Stimulated activated CD8-positive, alpha-beta memory T cell treated with anti-CD3 and anti-CD28 coated beads, Interleukin-2, amount 100 ng/mL, for 1 hour (primary cell): ENCODE measurements around the gene DNASE1L1.
A peak's percentile ranks its signal among the peaks of the same experiment; 100 is the strongest.

Experiments
- DNase-seq, 2 donors: peaks; one replicate each; pipeline ENCODE4 v3.0.0-alpha.2; 2020; ENCODE audit warnings: low read depth in 2 of 2

The DNASE1L1 gene, protein sequence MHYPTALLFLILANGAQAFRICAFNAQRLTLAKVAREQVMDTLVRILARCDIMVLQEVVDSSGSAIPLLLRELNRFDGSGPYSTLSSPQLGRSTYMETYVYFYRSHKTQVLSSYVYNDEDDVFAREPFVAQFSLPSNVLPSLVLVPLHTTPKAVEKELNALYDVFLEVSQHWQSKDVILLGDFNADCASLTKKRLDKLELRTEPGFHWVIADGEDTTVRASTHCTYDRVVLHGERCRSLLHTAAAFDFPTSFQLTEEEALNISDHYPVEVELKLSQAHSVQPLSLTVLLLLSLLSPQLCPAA

DNA sequence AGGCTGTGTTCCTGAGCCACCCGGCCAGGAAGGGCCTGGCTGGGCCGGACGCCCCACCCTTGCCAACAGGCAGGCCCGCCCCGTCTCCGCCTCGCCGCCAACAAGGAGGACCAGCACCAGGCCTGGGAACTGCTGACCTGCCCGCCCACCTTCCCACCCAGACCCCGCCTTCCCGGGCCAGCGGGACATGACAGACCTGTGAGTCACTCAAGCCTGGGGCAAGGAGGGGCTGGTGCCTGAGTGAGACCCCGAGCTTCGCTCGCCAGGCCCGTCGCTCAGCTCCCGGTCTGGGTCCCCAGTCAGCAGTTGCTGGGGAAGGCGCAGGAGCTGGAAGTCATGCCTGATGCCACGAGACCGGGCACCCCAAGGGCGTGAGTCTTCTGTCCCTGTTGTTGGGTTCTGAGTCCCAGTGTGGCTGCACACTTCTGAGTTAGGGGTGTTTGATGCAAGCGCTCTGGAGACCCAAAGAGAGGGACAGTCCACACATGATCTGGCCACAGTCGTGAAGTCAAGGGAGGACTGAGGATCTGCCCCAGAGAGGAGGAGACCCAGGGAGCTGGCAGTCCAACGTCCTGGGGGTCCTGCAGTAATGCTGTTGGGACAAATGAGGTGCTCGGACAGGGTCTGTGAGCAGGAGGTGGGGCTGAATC is at the start of gene DNASE1L1:
TSS of gene DNASE1L1 (minus strand) at position 33 of the 650 bp plus-strand sequence. CDS start 3,686 bp downstream, outside the sequence.
- DNase-seq: no peak

DNA sequence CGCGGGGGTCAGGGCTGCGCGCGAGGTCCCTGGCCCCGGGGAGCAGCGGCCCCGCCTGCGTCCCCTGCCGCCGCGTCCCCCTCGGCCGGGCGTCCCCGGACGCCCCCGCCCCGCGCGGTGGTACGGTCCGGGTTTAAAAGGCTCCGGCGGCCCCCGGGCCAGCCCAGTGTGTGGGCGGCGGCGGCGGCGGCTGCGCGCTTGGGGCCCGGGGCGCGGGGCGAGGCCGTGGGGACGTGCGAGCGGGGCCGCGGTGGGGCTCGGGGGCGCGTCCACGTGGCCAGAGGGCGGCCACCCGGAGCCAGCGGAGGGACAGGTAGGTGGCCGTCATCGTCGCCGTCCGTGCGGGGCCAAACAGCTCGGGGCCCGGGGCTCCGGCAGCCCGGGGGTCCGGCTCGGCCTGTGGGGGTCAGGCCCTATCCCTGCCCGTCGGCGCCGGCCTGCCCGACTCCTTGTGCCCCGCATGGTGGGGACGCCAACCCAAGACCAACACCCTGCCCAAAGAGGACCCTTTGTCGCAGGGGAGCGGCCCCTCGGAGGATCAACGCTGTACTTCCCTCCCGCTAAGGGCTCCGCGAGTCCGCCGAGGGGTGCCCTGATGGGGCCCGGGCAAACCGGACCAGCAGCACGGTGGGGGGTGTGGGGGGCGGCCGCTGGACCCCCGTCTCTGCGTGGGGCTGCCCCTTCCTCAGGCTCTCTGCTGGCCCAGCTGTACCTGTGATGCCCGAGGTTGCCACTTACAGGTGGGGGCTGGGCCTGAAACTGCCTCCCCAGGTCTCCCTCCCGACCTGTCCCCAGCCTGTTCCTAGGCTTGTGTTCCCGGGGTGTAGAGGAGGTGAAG is 49.3 kb upstream of the DNASE1L1 start, which contains the start of gene PLXNA3:
TSS of gene PLXNA3 (plus strand) at position 166 of the 838 bp plus-strand sequence. CDS start 1,903 bp downstream, outside the sequence.
- DNase-seq: peak; percentile 40 to 49

DNA sequence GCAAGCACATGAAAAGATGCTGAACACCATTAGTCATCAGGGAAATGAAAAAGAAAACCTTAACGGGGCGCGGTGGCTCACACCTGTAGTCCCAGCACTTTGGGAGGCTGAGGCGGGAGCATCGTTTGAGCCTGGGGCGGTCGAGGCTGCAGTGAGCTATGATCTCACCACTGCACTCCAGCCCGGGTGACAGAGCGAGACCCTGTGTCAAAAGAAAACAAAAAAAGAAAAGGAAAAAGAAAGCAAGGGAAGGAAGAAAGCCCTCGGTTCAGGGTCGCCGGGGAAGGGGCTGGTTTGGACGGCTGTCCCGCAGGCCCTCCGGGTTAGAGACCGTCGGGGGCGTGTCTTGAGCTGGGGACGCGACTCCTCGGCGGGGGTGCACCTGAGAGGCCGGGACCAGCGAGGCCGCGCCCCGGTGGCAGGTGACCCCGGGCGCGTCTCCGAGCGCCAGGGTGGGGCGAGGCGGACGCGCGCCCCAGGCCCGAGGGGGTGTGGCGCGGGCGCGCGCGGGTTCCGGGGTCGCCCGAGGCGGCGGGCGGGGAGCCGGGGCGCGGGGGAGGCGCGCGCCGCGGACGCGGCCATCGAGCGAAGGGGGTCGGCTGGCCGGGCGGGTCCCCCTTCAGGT is 48.5 kb upstream of the DNASE1L1 start:
- DNase-seq: peak; percentile 13 to 35

DNA sequence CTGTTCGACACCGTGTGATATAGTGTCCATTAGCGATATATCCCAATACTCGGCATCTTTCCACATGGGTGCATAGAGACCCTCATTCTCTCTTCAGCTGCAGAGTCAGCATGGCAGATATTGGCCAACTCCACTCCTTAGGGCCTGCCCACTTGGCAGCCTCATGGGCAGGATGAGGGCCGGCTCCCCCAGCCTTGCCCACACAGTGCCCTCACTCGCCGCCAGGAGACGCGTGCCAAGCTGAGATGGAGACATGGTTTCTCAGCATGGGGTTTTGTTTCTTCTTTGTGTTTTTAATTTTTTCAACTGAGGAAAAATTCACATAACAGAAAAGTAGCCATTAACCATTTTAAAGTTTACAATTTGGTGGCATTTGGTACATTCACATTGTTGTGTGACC is 43.8 kb upstream of the DNASE1L1 start:
- no peak for DNase-seq

DNA sequence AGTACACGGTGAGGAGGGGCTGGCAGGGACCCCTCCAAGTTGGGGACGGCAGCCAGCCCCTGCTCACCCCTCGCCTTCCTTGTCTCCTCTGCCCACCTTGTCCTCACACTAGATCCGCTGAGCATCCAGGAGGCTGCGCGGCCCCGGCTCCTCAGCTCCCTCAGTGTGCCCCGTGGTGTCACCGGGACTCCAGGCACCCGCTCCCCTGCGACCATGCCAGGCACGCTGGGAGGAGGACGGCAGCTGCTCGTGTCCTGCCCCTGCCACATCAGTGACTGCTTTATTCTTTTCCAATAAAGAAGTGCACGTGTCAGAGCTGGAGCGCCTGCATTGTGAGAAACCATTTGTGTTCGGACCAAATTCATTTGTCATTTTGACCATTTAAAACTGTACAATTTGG is 41.3 kb upstream of the DNASE1L1 start:
- no peak for DNase-seq

DNA sequence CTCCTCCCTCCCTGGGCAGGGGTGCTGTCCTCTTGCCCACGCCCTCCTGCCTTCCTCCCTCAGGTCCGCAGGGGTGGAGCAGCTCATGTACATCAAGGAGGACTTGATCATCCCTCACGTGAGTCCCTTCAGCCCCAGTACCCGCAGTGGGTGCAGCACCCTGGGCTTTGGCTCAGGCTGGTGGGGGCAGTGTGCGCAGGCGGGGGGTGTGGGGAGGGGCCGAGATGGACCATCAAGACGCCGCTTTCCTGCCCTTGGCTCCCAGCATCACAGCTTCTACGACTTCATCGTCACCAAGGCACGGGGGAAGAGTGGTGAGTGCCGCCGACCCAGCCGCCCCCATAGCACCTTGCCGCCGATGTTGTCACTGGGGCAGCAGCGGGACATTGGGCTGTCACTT is 40.6 kb upstream of the DNASE1L1 start:
- no peak for DNase-seq

DNA sequence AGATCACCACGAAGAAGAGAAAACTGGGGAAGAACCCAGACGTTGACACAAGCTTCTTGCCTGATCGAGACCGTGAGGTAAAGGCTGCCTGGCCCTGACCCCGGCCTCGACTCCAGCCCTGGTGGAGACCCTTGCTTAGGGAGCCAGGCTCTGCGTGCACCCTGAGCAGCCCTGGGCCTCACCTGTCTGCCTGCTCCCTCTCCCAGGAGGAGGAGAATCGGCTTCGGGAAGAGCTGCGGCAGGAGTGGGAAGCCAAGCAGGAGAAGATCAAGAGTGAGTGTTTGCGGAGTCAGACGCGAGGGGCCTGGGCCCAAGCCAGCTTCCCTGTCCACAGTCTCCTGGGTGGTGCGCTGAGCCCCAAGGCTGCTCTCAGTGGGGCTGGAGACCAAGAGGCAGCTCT is 39.4 kb upstream of the DNASE1L1 start:
- DNase-seq: no peak

DNA sequence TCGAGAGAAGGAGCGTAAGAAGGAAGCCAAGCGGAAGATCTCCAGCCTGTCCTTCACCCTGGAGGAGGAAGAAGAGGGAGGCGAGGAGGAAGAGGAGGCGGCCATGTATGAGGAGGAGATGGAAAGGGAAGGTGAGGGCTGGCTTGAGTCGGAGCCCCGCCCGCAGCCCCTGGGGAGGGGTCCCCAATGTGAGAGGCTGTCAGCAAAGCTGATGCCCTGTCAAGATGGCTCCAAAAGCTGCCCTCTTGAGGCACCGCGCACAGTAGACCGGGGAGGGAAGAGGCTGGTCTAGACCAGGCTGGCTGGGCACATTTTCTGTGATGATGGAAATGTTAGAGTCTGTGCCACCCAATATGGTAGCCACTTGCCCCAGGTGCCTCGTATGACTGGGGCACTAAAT is 37.4 kb upstream of the DNASE1L1 start:
- DNase-seq: no peak

DNA sequence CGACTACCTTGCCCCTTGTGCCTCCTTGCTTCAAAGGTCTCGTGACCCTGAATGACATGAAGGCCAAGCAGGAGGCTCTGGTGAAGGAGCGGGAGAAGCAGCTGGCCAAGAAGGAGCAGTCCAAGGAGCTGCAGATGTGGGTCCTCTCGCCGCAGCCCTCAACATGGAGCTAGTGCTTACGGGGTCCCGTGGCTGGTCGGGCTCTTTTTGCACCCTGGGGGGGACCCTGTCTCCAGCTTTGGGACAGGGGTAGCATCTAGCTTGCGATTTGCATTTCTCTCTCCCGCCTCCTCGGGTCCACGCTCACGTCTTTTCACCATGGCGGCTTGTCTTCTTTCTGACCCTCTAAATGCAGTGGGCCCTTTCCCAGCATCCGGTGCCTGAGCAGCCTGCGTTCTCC is 36.7 kb upstream of the DNASE1L1 start:
- DNase-seq: no peak

DNA sequence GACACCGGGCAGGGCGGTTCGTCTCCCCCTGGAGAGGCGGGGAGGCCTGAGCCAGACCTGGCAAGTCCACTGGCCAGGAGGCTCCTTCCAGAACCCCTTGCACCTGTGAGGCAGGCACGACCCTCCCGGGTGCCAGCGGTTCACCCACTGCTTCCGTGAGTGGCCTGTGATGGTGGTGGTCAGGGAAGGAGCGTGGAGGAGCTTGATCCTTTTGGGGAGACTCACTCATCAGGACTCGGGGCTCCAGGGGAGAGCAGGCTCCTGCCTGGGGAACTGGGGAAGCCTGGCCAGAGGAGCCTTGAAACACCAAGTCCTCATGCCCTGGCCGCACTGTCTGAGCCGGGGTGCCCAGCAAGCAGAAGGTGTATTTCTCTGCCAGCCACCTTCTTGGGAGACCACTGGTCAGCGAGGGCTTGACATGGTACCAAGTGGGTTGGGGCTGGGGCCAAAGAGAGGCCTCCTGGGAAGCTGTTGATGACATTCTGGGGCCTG is 35.7 kb upstream of the DNASE1L1 start:
- no peak for DNase-seq

DNA sequence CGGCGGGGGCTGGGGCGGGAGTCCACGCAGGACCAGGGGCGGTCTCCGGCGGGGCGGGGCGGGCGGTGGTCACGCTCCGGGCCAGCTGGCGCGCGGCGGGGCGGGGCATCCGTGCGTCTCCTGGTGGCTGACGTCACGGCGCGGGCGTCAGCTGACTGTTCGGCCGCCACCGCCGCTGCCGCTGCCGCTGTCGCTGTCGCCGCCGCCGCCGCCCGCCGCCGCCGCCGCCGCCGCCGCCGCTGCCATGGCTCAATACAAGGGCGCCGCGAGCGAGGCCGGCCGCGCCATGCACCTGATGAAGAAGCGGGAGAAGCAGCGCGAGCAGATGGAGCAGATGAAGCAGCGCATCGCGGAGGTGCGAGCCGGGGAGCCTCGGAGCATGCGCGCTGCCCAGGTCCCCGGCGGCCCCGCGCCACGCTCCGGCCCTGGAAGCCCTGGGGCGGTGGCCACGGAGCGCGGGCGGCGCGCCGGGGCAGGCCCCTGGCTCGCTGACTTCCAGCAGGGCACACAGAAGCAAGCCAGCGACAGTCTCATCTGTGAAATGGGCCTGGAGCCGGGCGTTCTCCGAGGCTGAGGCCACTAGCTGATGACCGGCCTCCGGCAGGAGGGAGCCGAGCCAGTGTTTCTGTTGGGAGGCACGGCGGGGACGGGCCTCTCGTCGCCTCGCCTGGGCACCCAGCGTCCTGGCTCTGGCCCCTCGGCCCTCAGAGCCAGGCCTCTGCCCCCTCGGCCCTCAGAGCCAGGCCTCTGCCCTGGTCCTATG is 35.1 kb upstream of the DNASE1L1 start, which contains the start of gene FAM50A:
TSS of gene FAM50A (plus strand) at position 150 of the 763 bp plus-strand sequence. CDS start at position 245, 95 bp downstream.
- DNase-seq: peak; percentile 38 to 46

DNA sequence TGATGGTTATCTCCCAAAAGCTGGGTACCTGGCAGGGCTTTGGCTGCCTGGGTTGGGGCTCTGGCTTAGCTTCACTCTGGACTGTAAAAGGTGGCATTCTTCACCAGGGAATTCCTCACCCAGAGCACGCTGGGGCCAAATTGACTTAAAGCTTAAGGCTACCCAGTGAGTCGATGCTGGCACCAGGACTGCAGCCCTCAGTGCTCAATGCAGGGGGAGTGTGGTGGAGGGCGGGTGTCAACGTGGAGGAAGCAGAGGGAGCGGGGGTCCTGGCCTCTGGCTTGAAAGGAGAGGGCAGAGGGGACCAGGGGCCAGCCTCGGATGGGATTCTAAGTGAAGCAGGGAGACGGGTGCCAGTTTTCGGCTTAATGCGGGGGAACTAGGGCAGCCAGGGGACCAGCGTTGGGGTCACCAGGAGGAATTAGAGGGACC is 34.4 kb upstream of the DNASE1L1 start:
- DNase-seq: no peak

DNA sequence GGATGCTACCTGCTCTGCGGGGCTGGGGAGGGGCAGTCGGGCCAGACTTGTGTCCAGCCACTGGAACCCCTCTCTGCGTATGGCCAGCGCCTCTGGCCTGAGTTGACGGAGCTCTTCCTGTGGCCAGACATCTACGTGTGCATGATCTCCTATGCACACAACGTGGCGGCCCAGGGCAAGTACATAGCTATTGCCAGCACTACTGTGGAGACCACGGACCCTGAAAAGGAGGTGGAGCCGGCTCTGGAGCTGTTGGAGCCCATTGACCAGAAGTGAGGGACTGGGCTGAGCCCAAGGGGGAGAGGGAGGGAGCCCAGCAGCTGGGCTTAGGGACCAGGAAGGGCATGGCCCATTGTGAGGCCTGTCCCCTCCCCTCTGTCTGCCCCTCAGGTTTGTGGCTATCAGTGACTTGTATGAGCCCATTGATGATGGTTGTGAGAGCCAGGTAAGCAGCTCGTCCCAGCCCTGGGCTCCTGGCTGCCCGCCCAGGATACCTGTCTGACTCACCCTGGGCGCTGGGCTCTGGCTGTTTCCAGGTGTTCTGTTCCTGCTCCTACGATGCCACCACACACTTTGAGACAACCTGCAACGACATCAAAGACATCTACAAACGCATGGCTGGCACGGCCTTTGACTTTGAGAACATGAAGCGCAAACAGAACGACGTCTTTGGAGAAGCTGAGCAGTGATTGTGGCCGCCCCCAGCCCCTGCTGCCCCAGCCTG is 33.1 kb upstream of the DNASE1L1 start:
- DNase-seq: no peak

DNA sequence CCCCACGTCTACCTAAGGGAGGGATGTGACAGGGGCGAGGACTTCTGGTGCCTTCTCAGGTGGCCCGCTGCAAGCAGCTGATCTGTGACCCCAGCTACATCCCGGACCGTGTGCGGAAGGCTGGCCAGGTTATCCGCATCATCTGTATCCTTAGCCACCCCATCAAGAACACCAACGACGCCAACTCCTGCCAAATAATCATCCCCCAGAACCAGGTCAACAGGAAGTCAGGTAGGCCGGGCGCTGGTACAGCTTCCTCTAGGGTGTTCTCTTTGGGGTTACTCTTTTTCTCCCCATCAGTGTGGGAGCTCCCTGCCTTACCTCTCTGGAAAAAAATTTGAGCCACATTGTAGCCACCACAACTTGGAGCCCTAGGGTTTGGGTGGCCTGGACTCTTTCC is 32.5 kb upstream of the DNASE1L1 start:
- no peak for DNase-seq

DNA sequence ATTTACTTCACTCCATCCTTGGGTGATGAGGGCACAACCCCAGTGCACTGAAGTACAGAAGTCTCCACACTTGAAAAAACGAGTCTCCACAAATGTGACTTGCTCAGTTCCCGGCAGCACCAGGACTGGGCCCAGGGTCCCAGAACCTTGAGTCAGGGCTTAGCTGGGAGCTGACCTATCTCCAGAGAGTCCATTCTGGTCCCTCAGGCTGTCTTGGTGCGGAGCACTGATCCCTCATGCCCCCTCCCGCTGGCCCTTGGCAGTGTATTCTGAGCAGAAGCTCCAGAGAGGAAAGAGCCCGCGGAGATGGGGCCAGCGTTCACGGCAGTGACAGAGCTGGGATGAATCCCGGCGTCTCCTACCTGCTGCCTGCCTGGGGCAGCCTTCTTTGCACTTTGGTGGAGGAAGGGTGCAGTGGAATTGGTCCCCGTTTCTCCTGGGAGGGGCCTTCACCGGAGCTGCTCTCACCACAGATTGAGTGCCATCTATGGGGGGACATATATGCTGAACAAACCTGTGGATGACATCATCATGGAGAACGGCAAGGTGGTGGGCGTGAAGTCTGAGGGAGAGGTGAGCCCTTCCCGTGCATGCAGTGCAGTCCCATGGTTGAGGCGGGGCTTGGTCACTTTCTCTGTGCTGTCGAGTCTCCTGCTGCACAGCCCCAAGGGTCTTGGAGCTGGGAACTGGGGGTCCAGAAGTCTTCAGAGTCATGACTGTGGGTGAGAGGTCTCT is 31.7 kb upstream of the DNASE1L1 start:
- DNase-seq: no peak

DNA sequence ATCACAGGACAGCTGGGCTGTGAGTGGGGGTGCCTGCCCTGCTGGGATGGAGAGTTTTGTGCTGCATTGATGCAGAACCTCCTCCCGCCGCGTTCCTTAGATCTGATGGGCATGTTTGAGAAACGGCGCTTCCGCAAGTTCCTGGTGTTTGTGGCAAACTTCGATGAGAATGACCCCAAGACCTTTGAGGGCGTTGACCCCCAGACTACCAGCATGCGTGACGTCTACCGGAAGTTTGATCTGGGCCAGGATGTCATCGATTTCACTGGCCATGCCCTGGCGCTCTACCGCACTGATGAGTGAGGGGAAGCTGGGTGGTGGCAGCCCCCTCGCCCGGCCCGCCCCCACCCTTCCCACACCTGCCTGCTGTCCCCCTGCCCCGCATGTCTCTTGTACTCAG is 30.8 kb upstream of the DNASE1L1 start:
- no peak for DNase-seq

DNA sequence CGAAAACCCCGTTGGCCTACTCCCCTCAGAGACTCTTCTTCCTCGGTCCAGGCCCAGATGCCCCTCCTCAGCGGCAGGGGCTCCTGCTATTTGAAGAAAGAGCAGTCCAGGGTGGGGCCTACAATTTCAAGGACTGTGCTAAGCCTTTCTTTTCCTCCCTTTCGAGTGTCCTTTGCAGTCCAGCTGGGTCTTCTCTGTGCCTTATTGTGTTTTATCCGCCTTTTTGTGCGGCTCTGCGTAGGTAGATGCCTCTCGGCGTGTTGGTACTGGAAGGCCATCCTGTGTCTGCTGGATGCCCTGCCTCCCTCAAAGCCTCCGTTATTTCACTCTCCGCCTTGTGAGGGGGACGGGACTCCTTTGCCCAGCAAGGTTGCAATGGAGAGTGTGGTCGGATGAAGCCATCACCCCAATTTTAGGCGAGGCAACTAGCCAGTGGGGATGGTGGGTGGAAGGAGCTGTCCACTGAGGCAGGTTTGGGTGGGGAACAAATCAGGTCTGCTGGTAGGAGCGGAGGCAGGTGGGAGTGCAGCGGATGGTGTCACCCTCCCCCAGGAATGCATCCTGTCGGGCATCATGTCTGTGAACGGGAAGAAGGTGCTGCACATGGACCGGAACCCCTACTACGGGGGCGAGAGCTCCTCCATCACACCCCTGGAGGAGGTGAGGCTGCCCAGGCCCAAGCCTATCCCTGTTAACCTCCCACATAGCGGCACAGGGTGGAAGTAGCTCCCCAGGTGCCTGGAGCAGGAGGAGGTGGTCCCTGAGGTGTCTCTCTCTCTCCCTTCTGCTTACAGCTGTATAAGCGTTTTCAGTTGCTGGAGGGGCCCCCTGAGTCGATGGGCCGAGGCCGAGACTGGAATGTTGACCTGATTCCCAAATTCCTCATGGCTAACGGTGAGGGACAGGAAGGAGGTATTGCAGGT is 29.2 kb upstream of the DNASE1L1 start:
- no peak for DNase-seq

DNA sequence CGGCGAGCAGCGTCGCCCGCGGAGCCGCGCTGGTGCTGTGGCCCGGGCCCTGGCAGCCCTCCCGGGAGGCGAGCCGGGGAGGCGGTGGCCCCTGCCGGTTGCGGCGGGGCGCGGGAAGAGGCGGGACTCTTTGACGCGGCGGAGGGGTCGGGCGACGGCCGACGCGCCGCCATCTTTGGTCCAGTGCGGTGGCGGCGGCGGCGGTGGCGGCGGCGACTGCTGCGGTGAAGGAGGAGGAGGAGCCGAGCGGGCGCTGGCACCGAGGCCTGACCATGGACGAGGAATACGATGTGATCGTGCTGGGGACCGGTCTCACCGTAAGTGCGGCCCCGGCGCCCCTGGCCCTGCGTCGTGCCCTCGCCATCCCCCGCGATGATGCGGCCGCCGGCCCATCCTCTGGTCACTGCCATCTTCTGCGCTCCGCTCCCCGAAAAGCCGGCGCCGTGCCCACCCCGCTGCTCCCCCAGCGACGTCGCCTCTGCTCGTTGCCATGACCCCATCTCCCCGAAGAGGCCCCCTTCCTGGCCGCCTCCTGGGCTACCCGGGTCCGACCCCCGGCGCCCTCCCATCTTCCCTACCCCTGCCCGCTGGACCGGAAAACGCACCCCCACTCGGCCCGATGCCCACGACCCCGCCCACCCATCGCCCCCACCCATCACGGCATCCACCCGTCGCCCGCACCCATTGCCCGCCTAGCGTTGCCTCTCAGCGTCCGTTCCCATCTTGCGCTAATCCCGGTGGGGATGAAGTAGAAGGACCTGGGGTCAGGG is 28.1 kb upstream of the DNASE1L1 start, which contains the start of gene GDI1:
TSS of gene GDI1 (plus strand) at position 172 of the 770 bp plus-strand sequence. CDS start at position 273, 101 bp downstream.
- DNase-seq: peak in 1 of 2 donors; percentile 16
